ENCODE measurements around the gene PLBD1.

- TF ChIP-seq CTCF (IDR thresholded peaks at IDR 0.05; ENCODE audit: low read depth, low read length): no peak
- TF ChIP-seq POLR2A (IDR thresholded peaks at IDR 0.05; ENCODE audit: extremely low read depth, insufficient read length): no peak
- TF ChIP-seq MAX (IDR thresholded peaks at IDR 0.05; ENCODE audit: low read depth, low read length): no peak
- TF ChIP-seq MYC (IDR thresholded peaks at IDR 0.05; ENCODE audit: low read depth, low read length): no peak
Measured at GRCh38 chr12:14554281-14555007, 13.2 kb downstream of the PLBD1 start.

Data from NB4 (cell line).